HUDEP-2 (cell line): ENCODE data around the gene UNCX.
"Not testable (repeated sequence)": the region's sequence is repeated elsewhere in the genome, so short reads cannot be mapped to it uniquely, and the experiment has no call there.

Experiments
- DNase-seq, 76 experiments: peaks; one replicate each; lab custom pipeline; 2025; ENCODE audit not compliant: unreplicated experiment in 76 of 76; lab: John Stamatoyannopoulos, UW

UNCX gene

GRCh38 chr7:1255080-1255816 lies 22.6 kb downstream of the UNCX start:
- DNase-seq: no peak

GRCh38 chr7:1255817-1256340 lies 23.2 kb downstream of the UNCX start:
- no peak for DNase-seq

DNA sequence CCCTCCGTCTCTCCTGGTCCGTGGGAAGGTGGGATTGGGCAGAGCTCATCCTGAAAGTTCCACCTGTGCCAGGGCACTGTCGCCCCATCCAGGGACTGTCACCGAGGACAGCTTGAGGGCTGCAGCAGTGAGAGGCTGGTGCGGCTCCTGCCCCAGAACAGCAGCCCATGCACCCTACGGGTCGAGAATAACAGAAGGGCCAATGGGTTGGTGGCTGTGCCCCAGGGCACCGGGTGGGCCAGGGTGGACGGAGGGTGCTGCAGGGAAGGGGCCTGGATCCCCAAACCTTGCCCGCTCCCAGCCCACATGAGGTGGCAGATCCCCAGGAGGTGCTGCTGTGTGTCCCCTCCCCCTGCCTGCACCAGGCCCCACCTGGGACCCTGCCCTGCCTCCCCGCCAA lies 23.9 kb downstream of the UNCX start:
- DNase-seq: no peak

- no peak for DNase-seq
Observed at GRCh38 chr7:1257221-1257620, 24.5 kb downstream of the UNCX start.

DNA sequence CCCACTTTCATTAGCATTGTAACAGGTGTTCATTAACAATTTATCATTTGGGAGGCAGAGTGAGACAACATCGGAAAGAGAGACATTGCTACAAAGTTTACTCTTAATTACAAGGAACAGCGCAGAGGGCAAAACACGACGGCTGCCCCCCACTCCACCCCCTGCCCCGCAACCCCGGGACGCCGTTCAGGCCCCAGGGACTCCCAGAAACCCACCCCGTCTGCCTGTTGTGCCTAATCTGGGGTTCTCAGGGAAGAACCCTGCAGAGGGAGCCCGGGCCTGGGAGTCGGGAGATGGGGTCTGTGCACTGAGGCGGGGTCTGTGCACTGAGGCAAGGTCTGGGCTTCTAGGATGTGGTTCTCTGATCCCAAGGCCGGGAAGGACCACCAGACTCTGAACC lies 25.2 kb downstream of the UNCX start:
- no peak for DNase-seq

GRCh38 chr7:1259621-1260243 lies 27.1 kb downstream of the UNCX start:
- DNase-seq: no peak

- no peak for DNase-seq
Observed at GRCh38 chr7:1260244-1260635, 27.6 kb downstream of the UNCX start.

DNA sequence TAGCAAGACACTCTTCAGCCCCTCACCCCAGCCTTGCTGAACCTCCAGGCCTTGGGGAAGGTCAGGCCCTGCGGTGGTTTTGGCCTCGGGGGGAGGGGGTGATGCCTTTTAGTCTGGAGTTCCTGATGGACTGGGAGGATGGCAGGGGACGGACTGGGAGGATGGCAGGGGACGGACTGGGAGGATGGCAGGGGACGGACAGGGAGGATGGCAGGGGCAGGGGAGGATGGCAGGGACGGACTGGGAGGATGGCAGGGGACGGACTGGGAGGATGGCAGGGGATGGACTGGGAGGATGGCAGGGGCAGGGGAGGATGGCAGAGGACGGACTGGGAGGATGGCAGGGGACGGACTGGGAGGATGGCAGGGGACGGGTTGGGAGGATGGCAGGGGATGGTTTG lies 28.4 kb downstream of the UNCX start:
- DNase-seq: not testable (repeated sequence)

DNA sequence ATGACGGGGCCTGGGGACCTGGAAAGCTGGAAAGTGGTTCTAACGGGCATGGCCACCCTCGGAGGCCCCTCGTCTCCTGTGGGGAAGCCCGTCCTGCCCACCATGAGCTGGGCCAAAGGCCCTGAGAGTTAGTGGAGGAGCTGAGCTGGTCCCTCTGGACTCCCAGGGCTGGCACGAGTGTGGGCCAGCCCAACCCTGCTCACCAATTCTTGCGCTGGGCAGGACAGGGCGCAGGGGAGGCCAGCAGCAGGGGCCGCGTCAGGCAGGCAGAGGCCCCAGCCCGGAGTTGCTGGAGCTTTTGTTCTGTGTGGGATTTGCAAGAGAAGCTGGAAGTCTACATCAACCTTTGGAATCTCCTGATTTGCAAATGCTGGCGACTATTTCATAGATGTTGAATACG lies 29.8 kb downstream of the UNCX start:
- DNase-seq: no peak

DNA sequence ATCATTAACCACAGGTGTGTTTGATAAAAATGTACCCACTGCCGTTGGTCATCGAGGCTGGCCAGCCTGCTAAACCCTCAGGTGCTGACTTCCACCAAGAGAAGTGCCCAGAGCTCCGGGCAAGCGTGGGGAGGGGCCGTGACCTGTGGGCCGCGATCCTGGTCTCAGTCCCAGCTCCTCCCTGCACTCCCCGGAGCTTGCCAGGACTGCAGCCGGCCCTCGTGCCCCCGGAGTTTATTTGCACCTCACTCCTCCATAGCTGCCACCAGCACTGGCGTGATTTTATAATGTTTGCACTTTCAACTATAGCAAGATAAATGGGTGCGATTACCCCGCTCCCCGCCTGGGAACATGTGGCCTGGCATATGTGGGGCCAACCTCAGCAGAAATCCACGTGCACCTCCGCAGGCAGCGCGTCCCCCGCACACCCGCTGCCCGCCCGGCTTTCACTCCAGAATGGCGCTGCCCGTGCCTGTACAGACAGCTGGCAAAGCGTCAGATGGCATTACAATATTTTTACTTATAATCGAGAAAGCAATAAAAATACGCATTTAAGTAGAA lies 30.8 kb downstream of the UNCX start:
- no peak for DNase-seq

DNA sequence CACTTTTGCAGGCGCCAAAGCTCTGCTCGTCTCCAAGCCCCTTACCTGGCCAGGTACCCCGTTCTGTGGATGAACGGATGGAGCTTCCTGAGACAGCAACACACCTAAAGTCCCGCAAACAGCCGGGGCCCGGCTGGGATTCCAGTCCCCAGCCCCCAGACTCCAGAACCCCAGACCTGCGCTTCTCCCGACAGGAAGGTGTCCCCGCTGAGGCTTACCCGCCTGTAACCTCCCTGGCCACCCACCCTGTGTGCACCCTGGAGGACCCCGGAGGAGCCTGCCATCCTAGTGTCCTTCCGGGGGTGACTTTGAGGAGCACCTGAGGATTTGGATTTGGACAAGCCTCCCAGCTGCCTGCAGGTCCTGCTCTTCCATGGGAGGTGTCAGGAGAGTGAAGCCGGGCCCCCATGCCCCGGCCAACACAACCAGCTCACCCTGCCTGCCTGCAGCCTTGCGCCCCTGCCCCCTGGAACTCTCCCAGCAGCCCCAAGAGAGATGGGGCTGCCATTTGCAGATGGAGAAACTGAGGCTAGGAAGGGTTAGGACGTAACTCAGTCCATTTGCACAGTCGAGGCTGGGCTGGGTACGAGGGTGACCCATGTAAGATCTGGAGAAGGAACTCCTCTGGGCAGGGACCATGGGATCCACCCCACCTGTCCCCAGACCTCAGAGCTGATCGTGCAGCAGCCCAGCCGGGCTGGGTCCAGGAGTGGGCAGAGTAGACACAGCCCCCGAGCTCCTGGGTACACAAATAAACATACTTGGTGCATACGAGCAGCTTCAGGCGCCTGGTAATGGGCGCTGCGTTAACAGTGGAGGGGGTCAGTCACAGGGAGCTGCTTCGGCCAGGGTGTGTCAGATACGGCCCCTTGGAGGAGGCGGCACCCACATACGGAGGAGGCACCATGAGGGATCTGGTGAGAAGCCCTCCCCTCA lies 31.9 kb downstream of the UNCX start:
- DNase-seq: no peak

DNA sequence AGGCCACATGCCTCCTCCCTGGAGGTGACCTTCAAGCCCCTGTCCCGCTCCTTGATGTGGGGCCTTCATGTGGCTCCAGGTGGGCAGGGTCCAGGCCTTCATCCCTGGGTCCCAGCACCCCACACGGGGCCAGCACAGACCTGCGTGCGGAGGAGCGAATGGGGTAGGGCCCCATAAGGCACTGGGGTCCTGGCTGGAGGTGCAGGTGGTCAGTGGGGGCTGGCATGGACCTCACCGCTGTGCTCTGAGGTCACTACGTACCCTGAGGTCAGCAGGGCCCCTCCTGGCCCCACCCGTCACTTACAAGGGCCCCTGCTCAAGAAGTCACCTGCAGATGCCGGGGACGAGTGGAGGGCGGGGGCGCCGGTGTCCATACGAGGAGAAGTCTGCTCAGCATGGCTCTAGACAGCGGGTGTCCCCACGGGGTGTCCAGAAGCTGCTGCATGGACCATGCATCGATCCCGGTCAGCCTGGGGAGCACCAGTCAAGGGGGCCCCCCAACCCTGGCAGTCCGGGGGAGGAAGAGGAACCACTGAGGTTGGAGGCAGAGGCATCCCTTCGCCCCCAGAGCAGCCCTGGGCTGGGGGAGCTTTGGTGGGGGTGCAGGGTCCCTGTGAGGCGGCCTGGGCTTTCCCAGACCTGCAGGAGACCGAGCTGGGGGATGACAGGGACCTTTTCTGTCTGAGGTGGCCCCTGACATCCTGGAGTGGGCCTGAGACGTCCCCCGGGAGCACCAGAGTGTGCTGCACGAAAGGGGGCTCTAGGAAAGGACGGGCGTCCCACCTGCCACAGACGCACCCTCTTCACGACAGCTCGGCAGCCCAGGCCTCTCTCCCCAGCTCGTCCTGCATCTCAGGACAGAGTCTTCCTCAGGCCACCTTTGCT lies 34.6 kb downstream of the UNCX start:
- DNase-seq: no peak

DNA sequence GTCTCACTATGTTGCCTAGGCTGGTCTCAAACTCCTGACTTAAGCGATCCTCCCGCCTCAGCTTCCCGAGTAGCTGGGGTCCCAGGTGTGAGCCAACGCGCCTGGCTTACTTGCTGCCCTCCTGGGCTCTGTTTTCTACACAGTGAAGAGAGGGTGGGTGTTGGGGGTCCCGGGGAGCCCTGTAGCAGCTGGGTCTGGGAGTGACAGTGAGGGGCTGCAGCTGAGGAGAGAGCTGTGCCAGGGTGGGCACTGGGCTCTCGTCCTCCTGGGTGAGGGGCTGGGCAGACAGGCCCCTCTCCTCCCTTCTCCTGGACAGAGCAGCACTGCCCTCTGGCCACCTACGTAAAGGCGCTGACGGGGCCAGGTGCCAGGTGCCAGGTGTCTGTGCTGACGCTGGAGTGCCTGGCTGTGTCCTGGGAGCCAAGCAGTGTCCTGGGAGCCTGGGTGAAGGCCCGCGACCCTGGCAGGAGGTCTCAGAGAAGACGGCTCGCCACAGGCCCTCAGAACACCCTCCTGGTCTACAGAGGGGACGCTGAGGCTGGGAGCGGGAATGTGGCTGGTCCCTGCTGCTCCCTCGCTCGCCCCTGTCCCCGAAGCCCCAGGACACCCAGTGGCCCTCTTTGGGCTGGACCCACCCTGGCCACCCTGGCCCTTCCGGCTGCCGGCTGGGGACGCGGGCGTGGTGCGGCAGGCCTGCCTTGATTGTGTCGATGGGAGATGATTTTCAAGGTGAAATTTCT lies 35.6 kb downstream of the UNCX start:
- DNase-seq: no peak

DNA sequence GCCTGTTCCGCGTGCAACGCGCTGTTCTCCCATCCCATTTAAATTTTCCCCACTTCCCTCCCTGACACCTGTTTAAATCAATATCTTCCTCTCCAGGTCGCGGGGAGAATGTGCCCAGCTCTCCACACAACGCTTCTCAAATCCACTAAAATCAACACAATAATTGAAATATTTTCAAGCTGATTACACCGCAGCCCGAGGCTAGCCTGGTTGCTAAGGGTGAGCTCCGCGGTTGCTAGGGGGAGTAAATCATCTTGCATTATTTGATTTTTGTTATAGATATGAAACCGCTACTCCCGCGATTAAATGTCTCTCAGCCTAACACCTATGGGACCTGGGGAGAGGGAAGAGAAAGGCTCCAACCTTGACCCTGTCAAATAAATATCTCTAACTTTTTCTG lies 36.2 kb downstream of the UNCX start:
- DNase-seq: no peak

DNA sequence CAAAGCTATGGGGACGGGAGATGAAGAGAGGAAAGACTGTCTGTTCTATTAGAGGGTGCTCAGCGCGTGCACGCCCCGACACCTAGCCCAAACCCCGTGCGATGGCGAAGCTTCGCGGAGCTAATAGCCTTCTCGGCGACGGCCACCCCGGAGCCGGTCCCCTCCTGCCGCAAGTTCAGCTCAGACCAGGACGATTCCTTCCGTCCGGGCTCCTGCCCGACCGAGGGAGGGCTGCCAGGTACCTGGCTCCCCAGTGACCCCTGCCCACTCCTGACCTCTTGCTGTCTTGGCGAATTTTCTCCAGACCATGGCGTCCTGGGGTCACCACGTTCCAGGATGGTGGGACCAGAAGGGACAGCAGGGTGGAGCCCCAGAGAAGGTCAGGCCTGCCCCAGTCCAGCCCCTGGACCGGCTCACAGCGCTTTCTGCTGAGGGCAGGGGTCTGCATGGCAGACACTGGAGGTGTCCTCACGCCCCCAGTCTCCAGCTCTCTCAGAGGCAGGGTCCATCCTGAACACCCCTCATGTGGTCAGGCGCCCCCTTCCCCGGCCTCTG lies 36.7 kb downstream of the UNCX start:
- DNase-seq: no peak

GRCh38 chr7:1270181-1270580 lies 37.5 kb downstream of the UNCX start:
- no peak for DNase-seq

DNA sequence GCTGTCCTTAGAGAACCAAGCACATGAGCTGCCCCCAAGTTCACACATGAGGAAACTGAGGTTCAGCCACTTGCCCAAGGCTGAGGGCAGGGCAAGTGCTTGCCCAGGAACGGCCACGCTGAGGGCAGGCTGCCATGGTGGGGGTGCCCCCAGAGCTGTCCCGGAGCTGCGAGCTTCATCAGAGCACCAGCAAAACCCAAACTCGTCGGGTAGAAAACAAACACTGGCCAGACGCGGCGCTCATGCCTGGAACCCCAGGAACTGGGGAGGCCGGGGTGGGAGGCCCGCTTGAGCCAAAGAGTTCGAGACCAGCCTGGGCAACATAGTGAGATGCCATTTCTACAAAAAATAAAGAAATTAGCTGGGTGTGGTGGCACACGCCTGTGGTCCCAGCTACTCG lies 38.4 kb downstream of the UNCX start:
- DNase-seq: no peak

- DNase-seq: no peak
Observed at GRCh38 chr7:1271656-1272055, 39.0 kb downstream of the UNCX start.

DNA sequence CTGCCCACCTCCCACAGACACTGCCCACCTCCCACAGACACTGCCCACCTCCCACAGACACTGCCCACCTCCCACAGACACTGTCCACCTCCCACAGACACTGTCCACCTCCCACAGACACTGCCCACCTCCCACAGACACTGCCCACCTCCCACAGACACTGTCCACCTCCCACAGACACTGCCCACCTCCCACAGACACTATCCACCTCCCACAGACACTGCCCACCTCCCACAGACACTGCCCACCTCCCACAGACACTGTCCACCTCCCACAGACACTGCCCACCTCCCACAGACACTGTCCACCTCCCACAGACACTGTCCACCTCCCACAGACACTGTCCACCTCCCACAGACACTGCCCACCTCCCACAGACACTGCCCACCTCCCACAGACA lies 39.5 kb downstream of the UNCX start:
- not testable (repeated sequence) for DNase-seq
